AG08396 (cell line): ENCODE measurements around the gene NDST1.
"Not testable (repeated sequence)": the region's sequence is repeated elsewhere in the genome, so short reads cannot be mapped to it uniquely, and the experiment has no call there.

Experiments used
- DNase-seq: peaks from one replicate; pipeline ENCODE4 v3.0.0; 2012; ENCODE audit warnings: low spot score, mixed read lengths

Gene NDST1

GRCh38 chr5:150507474-150508276 lies at the start of gene NDST1:
Gene NDST1 (plus strand): TSS chr5:150508131. CDS start chr5:150521255, 13,124 bp downstream.
- DNase-seq, result no peak

- peak; percentile 82 for DNase-seq
Measured at GRCh38 chr5:150458802-150459557, 49.0 kb upstream of the NDST1 start.

DNA sequence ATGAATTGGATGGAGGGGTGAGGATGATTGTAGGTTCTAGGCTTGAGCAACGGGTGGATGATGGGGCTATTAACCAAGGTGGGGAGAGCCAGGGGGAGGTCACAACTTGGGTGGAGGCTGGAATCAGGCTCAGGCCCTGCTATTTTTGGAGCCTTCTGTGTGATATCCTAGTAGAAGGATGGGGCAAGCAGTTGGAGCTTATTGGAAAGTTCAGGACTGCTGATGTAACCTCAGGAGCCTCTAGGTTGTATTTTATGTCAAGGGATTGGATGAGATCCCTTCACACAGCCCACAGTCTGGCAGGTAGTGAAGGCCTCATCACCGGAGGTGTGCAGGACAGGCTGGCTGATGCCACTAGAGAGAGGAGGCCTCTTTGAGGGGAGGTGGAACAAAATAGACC lies 47.1 kb upstream of the NDST1 start:
- no peak for DNase-seq

GRCh38 chr5:150461231-150461630 lies 46.7 kb upstream of the NDST1 start:
- DNase-seq, result no peak

- DNase-seq, result no peak
Measured at GRCh38 chr5:150464554-150465012, 43.3 kb upstream of the NDST1 start.

DNA sequence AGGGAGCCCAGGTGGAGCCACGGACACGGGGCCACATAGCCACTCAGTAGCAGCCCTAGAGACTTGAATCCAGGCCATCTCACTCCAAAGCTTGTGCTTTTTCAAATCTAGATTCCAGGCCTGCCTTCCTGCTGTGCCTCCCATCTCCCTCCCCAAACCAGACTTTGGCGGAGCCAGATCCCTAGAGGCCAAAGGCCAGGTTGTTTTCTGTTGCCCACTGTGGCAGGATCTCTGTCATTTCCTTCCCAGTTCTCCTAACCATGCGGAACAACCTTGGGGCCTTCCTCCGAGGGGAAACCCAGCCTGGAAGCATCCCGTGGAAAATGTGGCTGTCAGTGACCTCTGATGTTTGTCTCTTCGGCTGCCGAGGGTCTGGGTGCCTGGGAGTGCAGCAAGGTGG lies 42.0 kb upstream of the NDST1 start:
- no peak for DNase-seq

GRCh38 chr5:150468206-150468605 lies 39.7 kb upstream of the NDST1 start:
- no peak for DNase-seq

GRCh38 chr5:150469718-150470469 lies 38.0 kb upstream of the NDST1 start:
- peak; percentile 71 for DNase-seq

DNA sequence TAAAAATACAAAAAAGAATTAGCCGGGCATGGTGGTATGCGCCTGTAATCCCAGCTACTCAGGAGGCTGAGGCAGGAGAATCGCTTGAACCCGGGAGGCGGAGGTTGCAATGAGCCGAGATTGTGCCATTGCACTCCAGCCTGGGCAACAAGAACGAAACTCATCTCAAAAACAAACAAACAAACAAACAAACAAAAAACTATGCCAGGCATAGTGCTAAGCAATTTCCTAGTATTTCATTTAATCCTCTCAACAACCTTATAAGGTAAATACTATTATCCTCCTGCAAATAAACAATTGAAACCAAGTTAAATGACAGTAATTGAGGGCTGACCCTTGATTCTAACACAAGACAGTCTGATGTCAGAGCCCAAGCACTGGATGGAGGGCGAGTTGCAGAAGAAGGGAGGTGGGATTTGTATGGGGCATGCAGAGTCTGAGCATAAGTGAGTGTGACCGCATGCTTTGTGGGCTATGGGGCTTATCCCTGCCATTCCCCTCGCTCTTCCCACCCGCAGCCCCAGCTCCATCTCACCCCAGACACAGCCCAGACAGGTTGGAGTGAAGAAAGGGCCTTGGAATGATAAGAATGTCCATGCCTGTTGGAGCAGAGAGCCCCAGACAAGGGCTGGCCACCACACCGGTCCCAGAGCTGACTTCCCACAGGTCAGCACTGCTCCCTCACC lies 34.1 kb upstream of the NDST1 start:
- peak; percentile 42 for DNase-seq

DNA sequence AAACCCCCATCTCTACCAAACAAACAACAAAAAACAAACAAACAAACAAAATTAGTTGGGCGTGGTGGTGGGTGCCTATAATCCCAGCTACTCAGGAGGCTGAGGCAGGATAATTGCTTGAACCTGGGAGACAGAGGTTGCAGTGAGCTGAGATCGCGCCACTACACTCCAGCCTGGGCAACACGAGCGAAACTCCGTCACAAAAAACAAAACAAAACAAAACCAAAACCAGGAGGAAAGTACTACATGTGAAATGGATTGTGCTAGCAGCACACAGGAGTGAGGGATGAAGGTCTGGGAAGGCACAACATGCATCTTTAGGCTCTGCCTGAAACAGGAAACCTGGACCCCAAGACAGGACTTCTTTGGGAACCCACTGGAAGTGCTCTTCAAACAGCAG lies 31.4 kb upstream of the NDST1 start:
- not testable (repeated sequence) for DNase-seq

DNA sequence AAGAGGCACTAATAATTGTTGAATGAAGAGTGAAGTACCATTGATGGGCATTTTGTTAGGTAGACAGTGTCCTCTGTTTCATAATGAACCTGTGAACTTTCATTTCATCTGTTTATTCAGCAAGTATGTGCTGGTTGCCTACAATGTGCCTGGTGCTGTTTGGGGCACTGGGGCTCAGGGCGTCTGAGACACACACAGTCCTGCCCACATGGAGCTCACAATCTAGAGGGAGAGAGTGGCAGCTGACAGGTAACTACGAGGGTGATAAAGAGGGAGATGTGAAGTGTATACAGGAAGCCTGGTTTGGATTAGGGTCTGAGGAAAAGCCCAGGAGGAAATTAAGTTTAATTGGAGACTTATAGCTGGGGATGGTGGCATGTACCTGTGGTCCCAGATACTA lies 28.5 kb upstream of the NDST1 start:
- DNase-seq, result no peak

- no peak for DNase-seq
Measured at GRCh38 chr5:150481708-150481965, 26.3 kb upstream of the NDST1 start.

- no peak for DNase-seq
Measured at GRCh38 chr5:150481972-150482406, 25.9 kb upstream of the NDST1 start.

- DNase-seq, result no peak
Measured at GRCh38 chr5:150484964-150485692, 22.8 kb upstream of the NDST1 start.

- peak; percentile 80 for DNase-seq
Measured at GRCh38 chr5:150485693-150486401, 22.1 kb upstream of the NDST1 start.

DNA sequence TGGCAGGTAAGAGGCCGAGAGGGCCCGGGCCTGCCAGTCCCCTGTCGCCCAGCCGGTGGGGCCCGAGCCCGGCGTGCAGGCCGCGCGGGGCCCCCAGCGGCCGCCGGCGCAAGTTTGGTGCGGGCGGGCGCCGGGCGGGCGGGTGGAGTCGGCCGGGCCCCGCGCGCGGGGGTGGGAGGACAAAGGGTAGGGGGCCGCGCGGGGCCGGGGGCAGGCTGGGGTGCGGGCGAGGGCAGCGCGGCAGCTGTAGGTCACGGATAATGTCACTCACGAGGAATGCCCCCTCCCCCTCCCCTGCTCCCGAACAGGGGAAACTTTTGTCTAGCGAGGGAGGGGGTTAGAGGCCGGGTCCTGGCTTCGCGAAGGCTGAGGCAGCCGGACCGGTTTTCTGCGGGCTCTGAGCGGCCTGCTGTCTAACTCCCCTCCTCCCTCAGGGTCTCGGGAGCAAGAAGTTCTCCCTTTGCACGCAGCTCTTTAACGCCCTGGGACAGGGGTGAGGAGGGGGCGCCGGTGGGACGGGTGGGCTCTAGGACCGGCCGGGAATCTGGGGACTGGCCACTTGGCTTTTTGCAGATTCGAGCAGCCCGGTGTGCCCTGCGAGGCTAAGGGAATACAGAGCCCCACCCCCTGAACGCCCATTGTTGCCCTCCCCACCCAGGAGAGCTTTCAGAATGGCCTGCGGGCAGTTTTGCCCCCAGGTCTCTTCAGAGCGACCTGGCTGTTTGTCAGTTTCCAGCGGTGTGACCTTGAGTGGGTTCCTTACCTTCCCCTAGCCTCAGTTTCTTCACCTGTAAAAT lies 21.3 kb upstream of the NDST1 start:
- DNase-seq, result peak; percentile 47

- peak; percentile 32 for DNase-seq
Measured at GRCh38 chr5:150487199-150488061, 20.5 kb upstream of the NDST1 start.

- DNase-seq, result peak; percentile 78
Measured at GRCh38 chr5:150488519-150489359, 19.2 kb upstream of the NDST1 start.
